Suppressor macrophage (primary cell): Measurements from ENCODE around the gene ASB4.
"Not testable (repeated sequence)": the region's sequence is repeated elsewhere in the genome, so short reads cannot be mapped to it uniquely, and the experiment has no call there.

Experiments
- DNase-seq, 4 experiments: peaks; one replicate each; pipeline ENCODE4 v3.0.0-alpha.2; 2020 to 2022

ASB4 gene

GRCh38 chr7:95479992-95480624, 5.6 kb upstream of the ASB4 start:
- no peak for DNase-seq

- DNase-seq: no peak
These were observed 4.2 kb upstream of the ASB4 start for GRCh38 chr7:95481271-95482165.

- no peak for DNase-seq
These were observed 3.3 kb upstream of the ASB4 start for GRCh38 chr7:95482424-95482823.

GRCh38 chr7:95490231-95490762, 4.6 kb downstream of the ASB4 start:
- DNase-seq: no peak

GRCh38 chr7:95491201-95491600, 5.5 kb downstream of the ASB4 start:
- DNase-seq: no peak

- DNase-seq: no peak
These were observed 6.0 kb downstream of the ASB4 start for GRCh38 chr7:95491634-95492314.

- DNase-seq: no peak
These were observed 7.5 kb downstream of the ASB4 start for GRCh38 chr7:95493247-95493646.

- DNase-seq: no peak
These were observed 8.1 kb downstream of the ASB4 start for GRCh38 chr7:95493844-95494243.

- no peak for DNase-seq
These were observed 15.6 kb downstream of the ASB4 start for GRCh38 chr7:95501261-95501832.

- DNase-seq: no peak
These were observed 16.7 kb downstream of the ASB4 start for GRCh38 chr7:95502403-95502802.

- DNase-seq: no peak
These were observed 17.8 kb downstream of the ASB4 start for GRCh38 chr7:95503271-95504131.

GRCh38 chr7:95504132-95504588, 18.4 kb downstream of the ASB4 start:
- DNase-seq: not testable (repeated sequence)

GRCh38 chr7:95508780-95509179, 23.0 kb downstream of the ASB4 start:
- no peak for DNase-seq

- DNase-seq: no peak
These were observed 23.5 kb downstream of the ASB4 start for GRCh38 chr7:95509199-95509598.

GRCh38 chr7:95511716-95512260, 26.0 kb downstream of the ASB4 start:
- peak; percentile 85 to 89 (median 87) for DNase-seq

- DNase-seq: no peak
These were observed 31.7 kb downstream of the ASB4 start for GRCh38 chr7:95517458-95517857.

GRCh38 chr7:95517870-95518269, 32.1 kb downstream of the ASB4 start:
- no peak for DNase-seq

GRCh38 chr7:95520136-95520535, 34.4 kb downstream of the ASB4 start:
- no peak for DNase-seq

- DNase-seq: peak in 1 of 4 experiments; percentile 9
These were observed 39.8 kb downstream of the ASB4 start for GRCh38 chr7:95525503-95525902.

GRCh38 chr7:95526128-95526738, 40.5 kb downstream of the ASB4 start:
- DNase-seq: no peak
